HCT116 (cell line): ENCODE results near the gene FBXL7. TPM values are rescaled to one million over a fixed set of nuclear protein-coding genes. Genes with fewer than 3 reads are reported as not detected.

ENCODE experiments used
- ATAC-seq: fragments of 200-7000 bp; cut with Tn5 transposase; 2 replicates; pipeline ENCODE4 v1.9.1; 2020; ENCODE audit warnings: mild to moderate bottlenecking, moderate library complexity
- BruUV-seq: library from RNA; stranded (reverse); fragments of 400-500 nt; replicated peaks from 2 replicates; lab custom pipeline; 2021; lab: Mats Ljungman, UMichigan
- CTCF ChIA-PET: fragments of 300-600 bp; sonication (Branson Sonifier 250); formaldehyde crosslinking; loops from one replicate; lab custom pipeline; 2021; ENCODE audit warnings: antibody characterized with exemption; lab: Charles Lee
- POLR2A ChIA-PET: fragments of 300-600, 350-600 bp; sonication (Branson Sonifier 250); formaldehyde crosslinking; loops from one replicate; lab custom pipeline; 2021; ENCODE audit warnings: antibody characterized with exemption; lab: Charles Lee
- RAD21 ChIA-PET, 2 experiments: fragments of 300-600 bp; sonication (Branson Sonifier 250); formaldehyde crosslinking; loops; one replicate each; lab custom pipeline; 2023; ENCODE audit warnings: low total read pairs in 2 of 2; ENCODE audit not compliant: uncharacterized antibody in 2 of 2, unreplicated experiment in 2 of 2, low non-redundant PET in 1 of 2; lab: Charles Lee
- DNase-seq: peaks from one replicate; pipeline ENCODE4 v3.0.0-alpha.2; 2010; ENCODE audit warnings: low read depth, low spot score
- H2AFZ ChIP-seq: fragments of 200-600 bp; shearing (Covaris generic), sonication (generic); 2 replicates; pipeline ENCODE4 v1.6.1; 2017; ENCODE audit warnings: low read depth, mixed run types, mixed read lengths, antibody characterized with exemption, low read length; ENCODE audit not compliant: poor library complexity, severe bottlenecking
- H3K27ac ChIP-seq: 2 replicates; pipeline ENCODE4 v1.5.1; 2012; ENCODE audit warnings: low read depth, low read length
- H3K27me3 ChIP-seq: fragments of 200-600 bp; sonication (generic); 2 replicates; pipeline ENCODE4 v1.6.1; 2016; ENCODE audit warnings: mixed run types, low read length, mixed read lengths; ENCODE audit not compliant: insufficient read depth
- H3K36me3 ChIP-seq, 2 experiments: fragments of 200-500 bp in 1 of 2; fragments of 200-600 bp in 1 of 2; sonication (Bioruptor generic) in 1 of 2; sonication (generic) in 1 of 2; 2 replicates each; pipeline versions ENCODE4 v1.5.1 to v1.6.1; 2014 to 2016; ENCODE audit warnings: low read length in 2 of 2, inconsistent platforms in 1 of 2, mixed read lengths in 1 of 2, mixed run types in 1 of 2; ENCODE audit not compliant: insufficient read depth in 2 of 2, control insufficient read depth in 1 of 2
- H3K4me1 ChIP-seq, 2 experiments: fragments of 200-600 bp in 1 of 2; sonication (generic) in 1 of 2; 2 replicates each; pipeline versions ENCODE4 v1.5.1 to v1.6.1; 2012 to 2017; ENCODE audit warnings: low read length in 2 of 2, inconsistent platforms in 1 of 2, mild to moderate bottlenecking in 1 of 2, mixed read lengths in 1 of 2, mixed run types in 1 of 2, moderate library complexity in 1 of 2; ENCODE audit not compliant: insufficient read depth in 2 of 2, control insufficient read depth in 1 of 2
- H3K4me2 ChIP-seq: fragments of 200-600 bp; sonication (generic); 2 replicates; pipeline ENCODE4 v1.6.1; 2017; ENCODE audit warnings: mixed run types, low read length, mixed read lengths
- H3K4me3 ChIP-seq, 2 experiments: fragments of 200-600 bp in 1 of 2; sonication (generic) in 1 of 2; replicated peaks in 1 of 2; 2 replicates each; pipeline ENCODE4 v1.5.1; 2011 to 2016; ENCODE audit warnings: low read length in 2 of 2, control low read depth in 1 of 2, low read depth in 1 of 2, mild to moderate bottlenecking in 1 of 2, mixed read lengths in 1 of 2, mixed run types in 1 of 2
- H3K79me2 ChIP-seq: fragments of 200-600 bp; sonication (generic); 2 replicates; pipeline ENCODE4 v1.6.1; 2017; ENCODE audit warnings: mild to moderate bottlenecking, mixed run types, low read length, moderate library complexity, mixed read lengths; ENCODE audit not compliant: insufficient read depth
- H3K9ac ChIP-seq: fragments of 200-600 bp; sonication (generic); 2 replicates; pipeline ENCODE4 v1.6.1; 2016; ENCODE audit warnings: low read length, mixed read lengths
- H3K9me2 ChIP-seq: fragments of 200-600 bp; sonication (generic), shearing (Covaris generic); 2 replicates; pipeline ENCODE4 v1.6.1; 2017; ENCODE audit warnings: mixed run types, mild to moderate bottlenecking, moderate library complexity; ENCODE audit not compliant: insufficient read depth
- H3K9me3 ChIP-seq, 2 experiments: fragments of 200-500 bp in 1 of 2; fragments of 200-600 bp in 1 of 2; sonication (Bioruptor generic) in 1 of 2; sonication (generic) in 1 of 2; 2 replicates each; pipeline ENCODE4 v1.6.1; 2014 to 2017; ENCODE audit warnings: low read length in 2 of 2, mixed read lengths in 2 of 2, inconsistent platforms in 1 of 2, low read depth in 1 of 2, mild to moderate bottlenecking in 1 of 2, mixed run types in 1 of 2, moderate library complexity in 1 of 2; ENCODE audit not compliant: control insufficient read depth in 1 of 2, insufficient read depth in 1 of 2
- H4K20me1 ChIP-seq: fragments of 200-600 bp; sonication (generic), shearing (Covaris generic); 2 replicates; pipeline ENCODE4 v1.6.1; 2017; ENCODE audit warnings: mixed run types, mild to moderate bottlenecking, moderate library complexity; ENCODE audit not compliant: insufficient read depth
- CBX3 ChIP-seq: IDR thresholded peaks from 2 replicates; pipeline ENCODE4 v1.6.1; 2012; ENCODE audit warnings: low read depth
- CEBPB ChIP-seq: IDR thresholded peaks from 2 replicates; pipeline ENCODE4 v1.6.1; 2012; ENCODE audit warnings: low read depth
- ELF1 ChIP-seq: IDR thresholded peaks from 2 replicates; pipeline ENCODE4 v1.6.1; 2012; ENCODE audit warnings: low read depth, borderline replicate concordance
- EZH2 ChIP-seq: fragments of 200-600 bp; sonication (generic); IDR thresholded peaks from 2 replicates; pipeline ENCODE4 v1.6.1; 2017; ENCODE audit warnings: antibody characterized with exemption, mixed run types
- EZH2phosphoT487 ChIP-seq: fragments of 200-600 bp; IDR thresholded peaks from 2 replicates; pipeline ENCODE4 v1.6.1; 2018; ENCODE audit warnings: antibody characterized with exemption, borderline replicate concordance
- FOSL1 ChIP-seq: IDR thresholded peaks from 2 replicates; pipeline ENCODE4 v1.6.1; 2012; ENCODE audit warnings: low read depth
- JUND ChIP-seq: IDR thresholded peaks from 2 replicates; pipeline ENCODE4 v1.6.1; 2012
- MAX ChIP-seq: IDR thresholded peaks from 2 replicates; pipeline ENCODE4 v1.6.1; 2012
- POLR2A ChIP-seq: IDR thresholded peaks from 2 replicates; pipeline ENCODE4 v1.7.0; 2011; ENCODE audit warnings: borderline replicate concordance; ENCODE audit not compliant: insufficient read depth, insufficient read length; ENCODE audit errors: extremely low read depth
- POLR2AphosphoS5 ChIP-seq: IDR thresholded peaks from 2 replicates; pipeline ENCODE4 v1.6.1; 2011; ENCODE audit warnings: mild to moderate bottlenecking, low read depth, low read length, moderate library complexity
- RAD21 ChIP-seq: IDR thresholded peaks from 2 replicates; pipeline ENCODE4 v1.6.1; 2012; ENCODE audit warnings: low read depth, mild to moderate bottlenecking
- REST ChIP-seq: IDR thresholded peaks from 2 replicates; pipeline ENCODE4 v1.6.1; 2012; ENCODE audit warnings: low read depth
- SIN3A ChIP-seq: IDR thresholded peaks from 2 replicates; pipeline ENCODE4 v1.6.1; 2012; ENCODE audit warnings: low read depth
- SP1 ChIP-seq: IDR thresholded peaks from 2 replicates; pipeline ENCODE4 v1.6.1; 2012; ENCODE audit warnings: low read depth
- SRF ChIP-seq: IDR thresholded peaks from 2 replicates; pipeline ENCODE4 v1.6.1; 2012; ENCODE audit warnings: low read depth
- TCF7L2 ChIP-seq: IDR thresholded peaks from 2 replicates; pipeline ENCODE4 v1.7.0; 2011; ENCODE audit warnings: borderline replicate concordance, inconsistent platforms; ENCODE audit not compliant: insufficient read depth, insufficient read length; ENCODE audit errors: extremely low read depth
- intact Hi-C: fragments of 100-400 bp; cut with micrococcal nuclease; formaldehyde crosslinking; loops from 2 replicates; pipeline ENCODE4 v1.10.0; 2022
- total RNA-seq: library from RNA; stranded (reverse); gene quantifications from one replicate; pipeline ENCODE4 v1.2.1, GENCODE V29; 2021; ENCODE audit not compliant: unreplicated experiment
- TF ChIP-seq, protein P1 (sequence below): IDR thresholded peaks from 2 replicates; pipeline ENCODE4 v1.6.1; 2012
- TF ChIP-seq, protein P2 (sequence below): IDR thresholded peaks from 2 replicates; pipeline ENCODE4 v1.6.1; 2011; ENCODE audit warnings: mild to moderate bottlenecking, low read length, moderate library complexity; ENCODE audit not compliant: insufficient replicate concordance; ENCODE audit errors: extremely low read depth
- TF ChIP-seq, protein P3 (sequence below), 3 experiments: fragments of 200-600 bp in 1 of 3; sonication (generic) in 1 of 3; IDR thresholded peaks in 2 of 3; conservative IDR thresholded peaks in 1 of 3; 2 replicates each; pipeline ENCODE4 v1.5.1; 2012 to 2017; ENCODE audit warnings: low read depth in 2 of 3, low read length in 2 of 3, antibody characterized with exemption in 1 of 3, borderline replicate concordance in 1 of 3, control low read depth in 1 of 3, mild to moderate bottlenecking in 1 of 3, mixed read lengths in 1 of 3, mixed run types in 1 of 3, moderate library complexity in 1 of 3; ENCODE audit not compliant: insufficient read depth in 1 of 3

FBXL7 gene
- total RNA-seq, 1 experiment from 2014 or later = 0.05 TPM

DNA sequence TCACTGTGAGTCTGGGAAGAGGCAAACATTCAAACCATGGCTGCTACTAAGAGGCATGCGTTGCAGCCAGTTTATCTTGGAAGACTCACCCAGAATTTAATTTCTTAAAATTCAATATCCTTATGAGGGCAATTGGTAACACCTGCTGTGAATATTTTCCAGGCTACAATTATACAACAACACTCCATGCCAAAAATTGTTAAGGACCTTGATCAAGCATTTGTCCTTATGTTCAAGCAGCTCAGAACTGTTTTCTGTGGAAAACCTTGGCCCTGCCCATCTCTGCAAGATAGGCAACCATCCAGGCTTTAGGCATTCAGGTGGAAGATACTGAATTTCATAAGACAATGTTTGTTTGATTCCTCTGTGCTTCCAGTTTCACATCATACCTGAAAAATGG, 327.8 kb downstream of the FBXL7 start:
- H3K4me1 ChIP-seq = no peaks in the 10 kb centered on the region
- CTCF ChIA-PET = no interaction called here
- H3K9me2 ChIP-seq = no peaks in the 10 kb centered on the region
- no peak for ATAC-seq
- POLR2A ChIA-PET = no interaction called here
- RAD21 ChIA-PET = no interaction called here
- no peak overlapping the region for H3K4me2 ChIP-seq
- no peaks in the 10 kb centered on the region for H3K27me3 ChIP-seq
- intact Hi-C loops = no loop called here
- H2AFZ ChIP-seq = no peak overlapping the region
- TF ChIP-seq, protein P1, sequence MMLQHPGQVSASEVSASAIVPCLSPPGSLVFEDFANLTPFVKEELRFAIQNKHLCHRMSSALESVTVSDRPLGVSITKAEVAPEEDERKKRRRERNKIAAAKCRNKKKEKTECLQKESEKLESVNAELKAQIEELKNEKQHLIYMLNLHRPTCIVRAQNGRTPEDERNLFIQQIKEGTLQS = no peak
- TF ChIP-seq SP1 = no peak
- no peak for TF ChIP-seq FOSL1
- no peak for TF ChIP-seq RAD21
- TF ChIP-seq CBX3 = no peak
- no peak for TF ChIP-seq EZH2phosphoT487
- TF ChIP-seq POLR2AphosphoS5 = no peak
- TF ChIP-seq TCF7L2 = no peak
- no peak for TF ChIP-seq MAX
- TF ChIP-seq SIN3A = no peak
- TF ChIP-seq CEBPB = no peak
- no peak for TF ChIP-seq ELF1
- TF ChIP-seq, protein P2, sequence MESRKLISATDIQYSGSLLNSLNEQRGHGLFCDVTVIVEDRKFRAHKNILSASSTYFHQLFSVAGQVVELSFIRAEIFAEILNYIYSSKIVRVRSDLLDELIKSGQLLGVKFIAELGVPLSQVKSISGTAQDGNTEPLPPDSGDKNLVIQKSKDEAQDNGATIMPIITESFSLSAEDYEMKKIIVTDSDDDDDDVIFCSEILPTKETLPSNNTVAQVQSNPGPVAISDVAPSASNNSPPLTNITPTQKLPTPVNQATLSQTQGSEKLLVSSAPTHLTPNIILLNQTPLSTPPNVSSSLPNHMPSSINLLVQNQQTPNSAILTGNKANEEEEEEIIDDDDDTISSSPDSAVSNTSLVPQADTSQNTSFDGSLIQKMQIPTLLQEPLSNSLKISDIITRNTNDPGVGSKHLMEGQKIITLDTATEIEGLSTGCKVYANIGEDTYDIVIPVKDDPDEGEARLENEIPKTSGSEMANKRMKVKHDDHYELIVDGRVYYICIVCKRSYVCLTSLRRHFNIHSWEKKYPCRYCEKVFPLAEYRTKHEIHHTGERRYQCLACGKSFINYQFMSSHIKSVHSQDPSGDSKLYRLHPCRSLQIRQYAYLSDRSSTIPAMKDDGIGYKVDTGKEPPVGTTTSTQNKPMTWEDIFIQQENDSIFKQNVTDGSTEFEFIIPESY = no peak
- TF ChIP-seq, protein P3, sequence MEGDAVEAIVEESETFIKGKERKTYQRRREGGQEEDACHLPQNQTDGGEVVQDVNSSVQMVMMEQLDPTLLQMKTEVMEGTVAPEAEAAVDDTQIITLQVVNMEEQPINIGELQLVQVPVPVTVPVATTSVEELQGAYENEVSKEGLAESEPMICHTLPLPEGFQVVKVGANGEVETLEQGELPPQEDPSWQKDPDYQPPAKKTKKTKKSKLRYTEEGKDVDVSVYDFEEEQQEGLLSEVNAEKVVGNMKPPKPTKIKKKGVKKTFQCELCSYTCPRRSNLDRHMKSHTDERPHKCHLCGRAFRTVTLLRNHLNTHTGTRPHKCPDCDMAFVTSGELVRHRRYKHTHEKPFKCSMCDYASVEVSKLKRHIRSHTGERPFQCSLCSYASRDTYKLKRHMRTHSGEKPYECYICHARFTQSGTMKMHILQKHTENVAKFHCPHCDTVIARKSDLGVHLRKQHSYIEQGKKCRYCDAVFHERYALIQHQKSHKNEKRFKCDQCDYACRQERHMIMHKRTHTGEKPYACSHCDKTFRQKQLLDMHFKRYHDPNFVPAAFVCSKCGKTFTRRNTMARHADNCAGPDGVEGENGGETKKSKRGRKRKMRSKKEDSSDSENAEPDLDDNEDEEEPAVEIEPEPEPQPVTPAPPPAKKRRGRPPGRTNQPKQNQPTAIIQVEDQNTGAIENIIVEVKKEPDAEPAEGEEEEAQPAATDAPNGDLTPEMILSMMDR (IDR thresholded peaks at IDR 0.05 in 2 of 3, conservative IDR thresholded peaks at IDR 0.05 in 1 of 3; ENCODE audit: borderline replicate concordance in 1 of 3, insufficient read depth in 1 of 3, low read depth in 2 of 3, low read length in 2 of 3) = no peak
- no peak for TF ChIP-seq POLR2A
- no peak for TF ChIP-seq JUND
- no peak for TF ChIP-seq EZH2
- no peak for TF ChIP-seq REST
- no peak for TF ChIP-seq SRF
- TF ChIP-seq, all 23 proteins: peak for 0
- H3K27ac ChIP-seq = no peak overlapping the region
- H3K9ac ChIP-seq = no peak overlapping the region
- no TSS peak for BruUV-seq
- H3K9me3 ChIP-seq = peaks cover 11 to 21% of the 10 kb centered on the region in 2 experiments; a peak in 2 of 4 replicates
- H4K20me1 ChIP-seq = no peaks in the 10 kb centered on the region
- no peaks in the 10 kb centered on the region for H3K36me3 ChIP-seq
- H3K4me3 ChIP-seq = no peak overlapping the region
- no peaks in the 10 kb centered on the region for H3K79me2 ChIP-seq
- no peak for DNase-seq
